ENCODE measurements around the gene MYO1B. TPM values are rescaled to one million over a fixed set of nuclear protein-coding genes. Genes with fewer than 3 reads are reported as not detected.

MYO1B gene
- total and polyA plus RNA-seq, 2 of the 4 experiments (the other 2 are of a cell fraction), result 57.2 to 116 TPM

GRCh38 chr2:191391171-191391570, 146.0 kb downstream of the MYO1B start:
- no peaks in the 10 kb centered on the region for H4K20me1 ChIP-seq (ENCODE audit: insufficient read depth, low read length)
- H2BK120ac ChIP-seq (ENCODE audit: low read depth, low read length), result no peak overlapping the region
- no TSS peak for BruUV-seq (replicated peaks)
- no peak overlapping the region for H4K8ac ChIP-seq (ENCODE audit: low read depth in 2 of 2, low read length in 2 of 2)
- intact Hi-C loops (cut with micrococcal nuclease) (no loop called here), dilution Hi-C loops (cut with HindIII; ENCODE audit: low sequenced_read_pairs, unreplicated experiment) (no loop called here), in situ Hi-C loops (cut with MboI; ENCODE audit: low sequenced_read_pairs) (no loop called here)
- no peak overlapping the region for H2BK5ac ChIP-seq (ENCODE audit: low read depth, low read length, poor library complexity, severe bottlenecking)
- H3K79me1 ChIP-seq (ENCODE audit: low read depth in 1 of 2, low read length in 2 of 2), result peaks cover 10 to 21% of the 10 kb centered on the region in 2 experiments; a peak in 3 of 4 replicates
- H3K27me3 ChIP-seq (ENCODE audit: control insufficient read depth, insufficient read depth, low read length), result no peaks in the 10 kb centered on the region
- H3K14ac ChIP-seq (replicated peaks; ENCODE audit: low read depth, low read length), result no peak overlapping the region
- ChIA-PET CTCF (no interaction called here), POLR2A (ENCODE audit: unreplicated experiment) (no interaction called here)
- H2AK9ac ChIP-seq (replicated peaks; ENCODE audit: low read depth, low read length, poor library complexity), result no peak overlapping the region
- H2BK15ac ChIP-seq (ENCODE audit: low read depth, low read length), result no peak overlapping the region
- no peak overlapping the region; the same call in 1 of the 2 replicates for H4K91ac ChIP-seq (ENCODE audit: insufficient read depth, low read depth, low read length)
- no peak overlapping the region for H3K4me2 ChIP-seq (ENCODE audit: low read depth, low read length)
- no peak overlapping the region for H2BK20ac ChIP-seq (ENCODE audit: low read depth, low read length)
- H3K9ac ChIP-seq (ENCODE audit: low read depth, low read length), result no peak overlapping the region
- TF ChIP-seq SMC3 (IDR thresholded peaks at IDR 0.05; ENCODE audit: low read depth, low read length) (no peak), MXI1 (IDR thresholded peaks at IDR 0.05; ENCODE audit: borderline replicate concordance, low read depth, low read length) (no peak), RAD21 (IDR thresholded peaks at IDR 0.05; ENCODE audit: low read length) (no peak), POLR2A (IDR thresholded peaks at IDR 0.05; ENCODE audit: low read depth, low read length) (no peak), FOS (IDR thresholded peaks at IDR 0.05; ENCODE audit: low read depth, low read length) (no peak)
- H2AFZ ChIP-seq (replicated peaks; ENCODE audit: low read length, poor library complexity), result no peak overlapping the region
- H4K5ac ChIP-seq (ENCODE audit: low read depth, low read length), result no peak overlapping the region; the same call in 1 of the 2 replicates
- H3K23ac ChIP-seq (ENCODE audit: low read depth, low read length), result no peak overlapping the region
- no peak overlapping the region for H3K18ac ChIP-seq (ENCODE audit: low read depth, low read length)
- H3K36me3 ChIP-seq (ENCODE audit: control insufficient read depth, insufficient read depth, low read length), result peaks cover 54% of the 10 kb centered on the region
- ATAC-seq (ENCODE audit: low read depth) (no peak), DNase-seq (no peak)
- no peak overlapping the region for H3K27ac ChIP-seq (ENCODE audit: insufficient read depth, low read length)
- no peak overlapping the region for H3K56ac ChIP-seq (ENCODE audit: extremely low read depth, insufficient read depth, low read length)
- H2AK5ac ChIP-seq (ENCODE audit: low read depth, low read length), result no peak overlapping the region
- H3K9me1 ChIP-seq (ENCODE audit: insufficient read depth, low read length), result peaks cover 8% of the 10 kb centered on the region
- H3K9me3 ChIP-seq (ENCODE audit: control insufficient read depth, insufficient read depth, low read length), result no peaks in the 10 kb centered on the region
- H3K4me1 ChIP-seq (ENCODE audit: control insufficient read depth, insufficient read depth, low read length), result peaks cover 9% of the 10 kb centered on the region
- no CpG with 5 or more reads among the region's 3 CpGs for WGBS, 2 experiments (ENCODE audit: extremely low coverage in 2 of 2, insufficient read length in 1 of 2)
- H3K4ac ChIP-seq (ENCODE audit: low read depth, low read length), result no peak overlapping the region
- no peak overlapping the region for H3K4me3 ChIP-seq (ENCODE audit: insufficient read depth, low read depth, low read length)

All from IMR-90 (cell line).